GM23338 (cell line): ENCODE data around the gene IFNL1. TPM values are rescaled to one million over a fixed set of nuclear protein-coding genes. Genes with fewer than 3 reads are reported as not detected.
A peak's percentile ranks its signal among the peaks of the same experiment; 100 is the strongest.

Source experiments
- ATAC-seq: fragments of 200-7000 bp; cut with Tn5 transposase; 3 replicates; pipeline ENCODE4 v1.9.1; 2020
- DNase-seq: peaks from one replicate; pipeline ENCODE4 v3.0.0-alpha.2; 2015; ENCODE audit warnings: low spot score
- H2AFZ ChIP-seq: fragments of 200-600 bp; sonication (generic); 2 replicates; pipeline ENCODE4 v1.8.0; 2016; ENCODE audit warnings: antibody characterized with exemption, mild to moderate bottlenecking, moderate library complexity
- H3F3A ChIP-seq: fragments of 200-600 bp; sonication (generic); replicated peaks from 2 replicates; pipeline ENCODE4 v1.8.0; 2017; ENCODE audit warnings: antibody characterized with exemption, mixed run types, low read depth
- H3K27ac ChIP-seq: fragments of 200-600 bp; sonication (generic); 2 replicates; pipeline ENCODE4 v1.6.1; 2016; ENCODE audit warnings: low read depth
- H3K27me3 ChIP-seq: fragments of 200-600 bp; sonication (generic); 2 replicates; pipeline ENCODE4 v1.8.0; 2016; ENCODE audit warnings: mild to moderate bottlenecking, mixed run types, moderate library complexity; ENCODE audit not compliant: insufficient read depth
- H3K36me3 ChIP-seq: fragments of 200-600 bp; sonication (generic); 2 replicates; pipeline ENCODE4 v1.8.0; 2016; ENCODE audit warnings: mild to moderate bottlenecking; ENCODE audit not compliant: insufficient read depth
- H3K4me1 ChIP-seq: fragments of 200-600 bp; sonication (generic); 2 replicates; pipeline ENCODE4 v1.8.0; 2016; ENCODE audit warnings: mild to moderate bottlenecking, moderate library complexity; ENCODE audit not compliant: insufficient read depth
- H3K4me2 ChIP-seq: fragments of 200-600 bp; sonication (generic); 2 replicates; pipeline ENCODE4 v1.7.1; 2017; ENCODE audit warnings: mixed run types
- H3K4me3 ChIP-seq: fragments of 200-600 bp; sonication (generic); 2 replicates; pipeline ENCODE4 v1.6.1; 2016; ENCODE audit warnings: mixed run types
- H3K79me2 ChIP-seq: fragments of 200-600 bp; sonication (generic); replicated peaks from 2 replicates; pipeline ENCODE4 v1.8.0; 2017; ENCODE audit warnings: mild to moderate bottlenecking; ENCODE audit not compliant: insufficient read depth
- H3K9me2 ChIP-seq: fragments of 200-600 bp; sonication (generic); 2 replicates; pipeline ENCODE4 v1.8.0; 2017; ENCODE audit not compliant: insufficient read depth
- H4K20me1 ChIP-seq: fragments of 200-600 bp; sonication (generic); replicated peaks from 2 replicates; pipeline ENCODE4 v1.8.0; 2017; ENCODE audit warnings: mild to moderate bottlenecking; ENCODE audit not compliant: insufficient read depth
- H3K27ac Mint-ChIP-seq: 2 replicates; pipeline ENCODE4 v1.8.0; 2020; ENCODE audit warnings: inconsistent platforms, mild to moderate bottlenecking, moderate library complexity, mixed read lengths
- H3K27me3 Mint-ChIP-seq: 3 replicates; pipeline ENCODE4 v1.8.0; 2022; ENCODE audit warnings: low read depth, mild to moderate bottlenecking, moderate library complexity, mixed read lengths, inconsistent platforms; ENCODE audit not compliant: insufficient read depth, poor library complexity
- H3K36me3 Mint-ChIP-seq: 3 replicates; pipeline ENCODE4 v1.8.0; 2021; ENCODE audit warnings: low read depth, mild to moderate bottlenecking, inconsistent platforms, moderate library complexity, mixed read lengths
- H3K4me1 Mint-ChIP-seq: 3 replicates; pipeline ENCODE4 v1.8.0; 2020; ENCODE audit warnings: mild to moderate bottlenecking, inconsistent platforms, mixed read lengths
- H3K4me3 Mint-ChIP-seq: 3 replicates; pipeline ENCODE4 v1.8.0; 2021; ENCODE audit warnings: moderate library complexity, mild to moderate bottlenecking, inconsistent platforms, mixed read lengths
- H3K9me3 Mint-ChIP-seq: 3 replicates; pipeline ENCODE4 v1.8.0; 2020; ENCODE audit warnings: moderate library complexity, mild to moderate bottlenecking, inconsistent platforms, mixed read lengths
- CREB1 ChIP-seq: fragments of 250-450 bp; sonication (Bioruptor Pico); IDR thresholded peaks from 2 replicates; pipeline ENCODE4 v1.5.0; 2020; ENCODE audit warnings: low read depth, mild to moderate bottlenecking, moderate library complexity
- ETS1 ChIP-seq: IDR thresholded peaks from 2 replicates; pipeline ENCODE4 v1.6.1; 2016; ENCODE audit warnings: antibody characterized with exemption
- EZH2 ChIP-seq: fragments of 200-600 bp; sonication (generic); IDR thresholded peaks from one replicate; pipeline ENCODE4 v1.8.0; 2017; ENCODE audit warnings: antibody characterized with exemption, mild to moderate bottlenecking, low read depth; ENCODE audit not compliant: unreplicated experiment
- EZH2phosphoT487 ChIP-seq: fragments of 200-600 bp; sonication (generic); IDR thresholded peaks from one replicate; pipeline ENCODE4 v1.8.1; 2018; ENCODE audit warnings: antibody characterized with exemption; ENCODE audit not compliant: unreplicated experiment
- JUNB ChIP-seq: IDR thresholded peaks from one replicate; pipeline ENCODE4 v1.6.1; 2016; ENCODE audit warnings: antibody characterized with exemption; ENCODE audit not compliant: unreplicated experiment
- NANOG ChIP-seq: IDR thresholded peaks from 2 replicates; pipeline ENCODE4 v1.6.1; 2016; ENCODE audit warnings: antibody characterized with exemption, borderline replicate concordance
- POLR2AphosphoS5 ChIP-seq: IDR thresholded peaks from 2 replicates; pipeline ENCODE4 v1.6.1; 2016; ENCODE audit warnings: antibody characterized with exemption, low read depth
- STAT1 ChIP-seq: IDR thresholded peaks from one replicate; pipeline ENCODE4 v1.6.1; 2016; ENCODE audit warnings: antibody characterized with exemption; ENCODE audit not compliant: unreplicated experiment
- ZNF114 ChIP-seq: fragments of 250-450 bp; sonication (Bioruptor Pico); IDR thresholded peaks from 2 replicates; pipeline ENCODE4 v1.5.0; 2020; ENCODE audit warnings: mild to moderate bottlenecking, moderate library complexity
- ZNF331 ChIP-seq: fragments of 250-450 bp; sonication (Bioruptor Pico); IDR thresholded peaks from 2 replicates; pipeline ENCODE4 v1.5.0; 2020; ENCODE audit warnings: low read depth, mild to moderate bottlenecking, moderate library complexity
- ZNF462 ChIP-seq: fragments of 250-450 bp; sonication (Bioruptor Pico); IDR thresholded peaks from 2 replicates; pipeline ENCODE4 v1.5.0; 2020; ENCODE audit warnings: mild to moderate bottlenecking, moderate library complexity
- polyA plus RNA-seq: library from polyadenylated mRNA; unstranded; fragments of >200 nt; fragmentation: Nextera tagmentation; extraction: Ambion mirVana; gene quantifications from 2 replicates; pipeline ENCODE4 v1.2.1, GENCODE V29; 2016
- total RNA-seq: library from RNA; depleted of rRNA; stranded (reverse); fragments of >200 nt; shearing (Covaris generic); gene quantifications from 2 replicates; pipeline ENCODE4 v1.2.3, GENCODE V29; 2014
- TF ChIP-seq, protein P1 (sequence below), 2 experiments: fragments of 200-600 bp in 1 of 2; sonication (generic) in 1 of 2; conservative IDR thresholded peaks; 2 replicates each; pipeline versions ENCODE4 v1.5.1 to v1.6.1; 2016 to 2017; ENCODE audit warnings: antibody characterized with exemption in 2 of 2, low read depth in 2 of 2, mild to moderate bottlenecking in 2 of 2, moderate library complexity in 1 of 2
- TF ChIP-seq, protein P2 (sequence below): IDR thresholded peaks from one replicate; pipeline ENCODE4 v1.6.1; 2018; ENCODE audit warnings: antibody characterized with exemption; ENCODE audit not compliant: unreplicated experiment

The IFNL1 gene
- total and polyA plus RNA-seq, 2 experiments from 2014 or later = not detected

DNA sequence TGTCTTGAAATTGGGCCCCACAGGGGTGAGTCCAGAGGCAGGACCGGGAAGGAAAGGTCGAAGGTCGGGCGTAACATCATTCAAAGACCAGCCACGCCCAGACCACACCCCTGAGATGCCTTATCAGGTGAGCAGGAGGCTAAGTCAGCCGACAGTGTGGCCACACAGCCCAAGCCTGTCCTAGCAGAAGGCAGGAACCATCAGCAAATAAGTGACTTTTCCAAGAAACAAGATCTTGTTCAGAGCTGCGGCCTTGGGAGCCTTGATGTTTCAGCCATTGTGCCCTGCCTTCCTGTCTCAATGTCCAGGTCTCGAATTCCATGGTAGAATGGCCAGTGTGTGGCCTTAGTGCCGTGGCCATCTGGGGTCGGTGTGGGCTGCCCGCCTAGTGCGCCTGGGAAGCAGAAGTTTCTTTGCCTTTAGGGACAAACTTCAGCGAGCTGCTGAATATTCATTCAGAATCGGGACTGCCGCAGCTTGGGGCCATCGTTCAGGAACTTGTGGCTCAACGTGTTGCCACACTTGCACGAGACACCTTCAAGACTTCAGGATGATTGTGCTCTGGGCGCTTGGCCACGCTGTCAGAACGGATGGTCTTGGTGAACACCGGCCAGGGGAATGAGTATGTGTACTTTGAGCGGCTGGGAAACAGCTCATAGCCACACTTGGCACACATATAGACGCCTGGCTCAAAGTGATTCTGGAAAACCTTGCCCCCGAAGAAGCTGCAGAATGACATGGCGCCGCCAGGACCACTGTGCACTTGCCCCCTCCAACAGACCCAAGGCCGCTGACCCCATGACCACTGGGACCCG is 41.5 kb upstream of the IFNL1 start:
- no peak overlapping the region for H3K4me3 Mint-ChIP-seq
- peaks cover 35% of the 10 kb centered on the region for H3K27me3 ChIP-seq

More for the DNA sequence above, 41.5 kb upstream of the IFNL1 start:
- H3K4me1 Mint-ChIP-seq = no peaks in the 10 kb centered on the region; the same call in 2 of the 3 replicates
- Histone ChIP-seq H2AFZ (no peak overlapping the region; the same call in 1 of the 2 replicates), H3K36me3 (no peaks in the 10 kb centered on the region), H3K79me2 (no peaks in the 10 kb centered on the region), H4K20me1 (peaks cover 2% of the 10 kb centered on the region; the same call in 1 of the 2 replicates), H3K4me1 (no peaks in the 10 kb centered on the region), H3K4me2 (no peak overlapping the region), H3F3A (no peaks in the 10 kb centered on the region), H3K4me3 (no peak overlapping the region), H3K9me2 (no peaks in the 10 kb centered on the region), H3K27ac (no peak overlapping the region)
- H3K36me3 Mint-ChIP-seq = no peaks in the 10 kb centered on the region
- ATAC-seq (peak; percentile 38; the same call in 1 of the 3 replicates), DNase-seq (no peak)
- TF ChIP-seq CREB1 (no peak), EZH2phosphoT487 (no peak), ZNF462 (CRISPR knock-in tag) (no peak), ZNF331 (no peak), STAT1 (no peak), NANOG (no peak), JUNB (no peak), ETS1 (no peak), ZNF114 (CRISPR knock-in tag) (no peak), POLR2AphosphoS5 (no peak), EZH2 (no peak)
- TF ChIP-seq, protein P1, sequence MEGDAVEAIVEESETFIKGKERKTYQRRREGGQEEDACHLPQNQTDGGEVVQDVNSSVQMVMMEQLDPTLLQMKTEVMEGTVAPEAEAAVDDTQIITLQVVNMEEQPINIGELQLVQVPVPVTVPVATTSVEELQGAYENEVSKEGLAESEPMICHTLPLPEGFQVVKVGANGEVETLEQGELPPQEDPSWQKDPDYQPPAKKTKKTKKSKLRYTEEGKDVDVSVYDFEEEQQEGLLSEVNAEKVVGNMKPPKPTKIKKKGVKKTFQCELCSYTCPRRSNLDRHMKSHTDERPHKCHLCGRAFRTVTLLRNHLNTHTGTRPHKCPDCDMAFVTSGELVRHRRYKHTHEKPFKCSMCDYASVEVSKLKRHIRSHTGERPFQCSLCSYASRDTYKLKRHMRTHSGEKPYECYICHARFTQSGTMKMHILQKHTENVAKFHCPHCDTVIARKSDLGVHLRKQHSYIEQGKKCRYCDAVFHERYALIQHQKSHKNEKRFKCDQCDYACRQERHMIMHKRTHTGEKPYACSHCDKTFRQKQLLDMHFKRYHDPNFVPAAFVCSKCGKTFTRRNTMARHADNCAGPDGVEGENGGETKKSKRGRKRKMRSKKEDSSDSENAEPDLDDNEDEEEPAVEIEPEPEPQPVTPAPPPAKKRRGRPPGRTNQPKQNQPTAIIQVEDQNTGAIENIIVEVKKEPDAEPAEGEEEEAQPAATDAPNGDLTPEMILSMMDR (conservative IDR thresholded peaks at IDR 0.05; ENCODE audit: low read depth in 2 of 2) = no peak
- TF ChIP-seq, protein P2, sequence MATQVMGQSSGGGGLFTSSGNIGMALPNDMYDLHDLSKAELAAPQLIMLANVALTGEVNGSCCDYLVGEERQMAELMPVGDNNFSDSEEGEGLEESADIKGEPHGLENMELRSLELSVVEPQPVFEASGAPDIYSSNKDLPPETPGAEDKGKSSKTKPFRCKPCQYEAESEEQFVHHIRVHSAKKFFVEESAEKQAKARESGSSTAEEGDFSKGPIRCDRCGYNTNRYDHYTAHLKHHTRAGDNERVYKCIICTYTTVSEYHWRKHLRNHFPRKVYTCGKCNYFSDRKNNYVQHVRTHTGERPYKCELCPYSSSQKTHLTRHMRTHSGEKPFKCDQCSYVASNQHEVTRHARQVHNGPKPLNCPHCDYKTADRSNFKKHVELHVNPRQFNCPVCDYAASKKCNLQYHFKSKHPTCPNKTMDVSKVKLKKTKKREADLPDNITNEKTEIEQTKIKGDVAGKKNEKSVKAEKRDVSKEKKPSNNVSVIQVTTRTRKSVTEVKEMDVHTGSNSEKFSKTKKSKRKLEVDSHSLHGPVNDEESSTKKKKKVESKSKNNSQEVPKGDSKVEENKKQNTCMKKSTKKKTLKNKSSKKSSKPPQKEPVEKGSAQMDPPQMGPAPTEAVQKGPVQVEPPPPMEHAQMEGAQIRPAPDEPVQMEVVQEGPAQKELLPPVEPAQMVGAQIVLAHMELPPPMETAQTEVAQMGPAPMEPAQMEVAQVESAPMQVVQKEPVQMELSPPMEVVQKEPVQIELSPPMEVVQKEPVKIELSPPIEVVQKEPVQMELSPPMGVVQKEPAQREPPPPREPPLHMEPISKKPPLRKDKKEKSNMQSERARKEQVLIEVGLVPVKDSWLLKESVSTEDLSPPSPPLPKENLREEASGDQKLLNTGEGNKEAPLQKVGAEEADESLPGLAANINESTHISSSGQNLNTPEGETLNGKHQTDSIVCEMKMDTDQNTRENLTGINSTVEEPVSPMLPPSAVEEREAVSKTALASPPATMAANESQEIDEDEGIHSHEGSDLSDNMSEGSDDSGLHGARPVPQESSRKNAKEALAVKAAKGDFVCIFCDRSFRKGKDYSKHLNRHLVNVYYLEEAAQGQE = no peak
- H3K9me3 Mint-ChIP-seq = no peaks in the 10 kb centered on the region; the same call in 1 of the 3 replicates
- H3K27ac Mint-ChIP-seq = no peak overlapping the region
- H3K27me3 Mint-ChIP-seq = peaks cover 28% of the 10 kb centered on the region
